ENCODE data around the gene OR2S2.
"Not testable (repeated sequence)": the region's sequence is repeated elsewhere in the genome, so short reads cannot be mapped to it uniquely, and the experiment has no call there.

OR2S2 gene

GRCh38 chr9:35958104-35958837, at the start of gene OR2S2:
OR2S2 (minus strand) TSS chr9:35958154; CDS start chr9:35958098, 56 bp downstream.
- DNase-seq = no peak
- TF ChIP-seq CTCF (IDR thresholded peaks at IDR 0.05; ENCODE audit: low read depth, low read length) = no peak
- no peak within 1 kb of the TSS for H3K27ac ChIP-seq
- H3K9me3 ChIP-seq (ENCODE audit: severe bottlenecking) = no peaks in the 10 kb centered on the region
- no peaks in the 10 kb centered on the region for H3K36me3 ChIP-seq
- no peak within 1 kb of the TSS for H3K4me3 ChIP-seq (ENCODE audit: low read depth, low read length)
- H3K27me3 ChIP-seq (ENCODE audit: insufficient read depth, low read depth, severe bottlenecking) = no peaks in the 10 kb centered on the region

GRCh38 chr9:36007316-36007708, 49.4 kb upstream of the OR2S2 start:
- Histone ChIP-seq H3K36me3 (no peaks in the 10 kb centered on the region), H3K9me3 (ENCODE audit: severe bottlenecking) (peaks cover 3% of the 10 kb centered on the region), H3K27ac (no peak overlapping the region), H3K27me3 (ENCODE audit: insufficient read depth, low read depth, severe bottlenecking) (no peaks in the 10 kb centered on the region), H3K4me3 (ENCODE audit: low read depth, low read length) (no peak overlapping the region)
- TF ChIP-seq CTCF (IDR thresholded peaks at IDR 0.05; ENCODE audit: low read depth, low read length) = no peak
- no peak for DNase-seq

- H3K36me3 ChIP-seq = no peaks in the 10 kb centered on the region
- H3K4me3 ChIP-seq (ENCODE audit: low read depth, low read length) = no peak overlapping the region
- no peak for TF ChIP-seq CTCF (IDR thresholded peaks at IDR 0.05; ENCODE audit: low read depth, low read length)
- H3K9me3 ChIP-seq (ENCODE audit: severe bottlenecking) = peaks cover 3% of the 10 kb centered on the region
- H3K27ac ChIP-seq = no peak overlapping the region
- H3K27me3 ChIP-seq (ENCODE audit: insufficient read depth, low read depth, severe bottlenecking) = no peaks in the 10 kb centered on the region
- DNase-seq = no peak
Measured at GRCh38 chr9:36006549-36007315, 48.8 kb upstream of the OR2S2 start.

- no peak for TF ChIP-seq CTCF (IDR thresholded peaks at IDR 0.05; ENCODE audit: low read depth, low read length)
- no peaks in the 10 kb centered on the region for H3K36me3 ChIP-seq
- no peaks in the 10 kb centered on the region for H3K27me3 ChIP-seq (ENCODE audit: insufficient read depth, low read depth, severe bottlenecking)
- DNase-seq = no peak
- H3K4me3 ChIP-seq (ENCODE audit: low read depth, low read length) = no peak overlapping the region
- no peak overlapping the region for H3K27ac ChIP-seq
- H3K9me3 ChIP-seq (ENCODE audit: severe bottlenecking) = peaks cover 3% of the 10 kb centered on the region
Measured at GRCh38 chr9:36005891-36006290, 47.9 kb upstream of the OR2S2 start.

- Histone ChIP-seq H3K27ac (no peak overlapping the region), H3K9me3 (ENCODE audit: severe bottlenecking) (no peaks in the 10 kb centered on the region), H3K36me3 (no peaks in the 10 kb centered on the region), H3K27me3 (ENCODE audit: insufficient read depth, low read depth, severe bottlenecking) (no peaks in the 10 kb centered on the region), H3K4me3 (ENCODE audit: low read depth, low read length) (no peak overlapping the region)
- DNase-seq = no peak
- no peak for TF ChIP-seq CTCF (IDR thresholded peaks at IDR 0.05; ENCODE audit: low read depth, low read length)
Measured at GRCh38 chr9:35998333-35998732, 40.4 kb upstream of the OR2S2 start.

- H3K27me3 ChIP-seq (ENCODE audit: insufficient read depth, low read depth, severe bottlenecking); H3K36me3 ChIP-seq; H3K4me3 ChIP-seq (ENCODE audit: low read depth, low read length); DNase-seq; H3K9me3 ChIP-seq (ENCODE audit: severe bottlenecking); H3K27ac ChIP-seq: not testable (repeated sequence)
Measured at GRCh38 chr9:35997016-35997415, 39.1 kb upstream of the OR2S2 start.

Measured in WERI-Rb-1 (cell line).